ENCODE data around the gene SLC38A3. TPM values are rescaled to one million over a fixed set of nuclear protein-coding genes. Genes with fewer than 3 reads are reported as not detected.
A peak's percentile ranks its signal among the peaks of the same experiment; 100 is the strongest.

The SLC38A3 gene
- total and polyA plus RNA-seq, 2 donors (not counting 1 experiment from before 2014, with no cell fraction given) = not detected

GRCh38 chr3:50235716-50236483 lies 30.8 kb downstream of the SLC38A3 start, which contains the start of gene GNAI2:
Gene GNAI2, plus strand, starts transcription at chr3:50236204. Its CDS starts 132 bp downstream, at chr3:50236336.
- CTCF ChIA-PET = interaction anchor here (0.6 to 27.3 kb wide), 8 partner anchors 2 to 433 kb away, joined by 3 to 596 read pairs (median 4); partner anchors contain the start of genes GNAI2, HYAL3, INKA1 and NAA80
- POLR2A ChIA-PET = interaction anchor here (0.5 to 1.7 kb wide), 9 partner anchors 8 to 1822 kb away, joined by 3 to 11 read pairs (median 4); partner anchors contain the start of genes HYAL3 and NAA80
- peak within 1 kb of the TSS; percentile 97 for H3K4me3 Mint-ChIP-seq
- H3K4me1 Mint-ChIP-seq = peaks cover 54% of the 10 kb centered on the region
- H4K20me1 ChIP-seq (ENCODE audit: control insufficient read depth, insufficient read depth, low read length, poor library complexity, severe bottlenecking) = peaks cover 45% of the 10 kb centered on the region
- H3K36me3 ChIP-seq (replicated peaks in 1 of 2; ENCODE audit: control extremely low read depth in 1 of 2, control insufficient read depth in 1 of 2, extremely low read depth in 1 of 2, insufficient read depth in 2 of 2, low read length in 1 of 2) = peaks cover 0 to 23% of the 10 kb centered on the region in 2 experiments
- peaks cover 92% of the 10 kb centered on the region for H3K79me2 ChIP-seq (ENCODE audit: control insufficient read depth, insufficient read depth, low read length)
- peak within 1 kb of the TSS; percentile 97 for H3K27ac Mint-ChIP-seq
- H2AFZ ChIP-seq (ENCODE audit: insufficient read depth, low read depth, low read length, poor library complexity, severe bottlenecking) = peak within 1 kb of the TSS; percentile 71
- TF ChIP-seq, protein P1, sequence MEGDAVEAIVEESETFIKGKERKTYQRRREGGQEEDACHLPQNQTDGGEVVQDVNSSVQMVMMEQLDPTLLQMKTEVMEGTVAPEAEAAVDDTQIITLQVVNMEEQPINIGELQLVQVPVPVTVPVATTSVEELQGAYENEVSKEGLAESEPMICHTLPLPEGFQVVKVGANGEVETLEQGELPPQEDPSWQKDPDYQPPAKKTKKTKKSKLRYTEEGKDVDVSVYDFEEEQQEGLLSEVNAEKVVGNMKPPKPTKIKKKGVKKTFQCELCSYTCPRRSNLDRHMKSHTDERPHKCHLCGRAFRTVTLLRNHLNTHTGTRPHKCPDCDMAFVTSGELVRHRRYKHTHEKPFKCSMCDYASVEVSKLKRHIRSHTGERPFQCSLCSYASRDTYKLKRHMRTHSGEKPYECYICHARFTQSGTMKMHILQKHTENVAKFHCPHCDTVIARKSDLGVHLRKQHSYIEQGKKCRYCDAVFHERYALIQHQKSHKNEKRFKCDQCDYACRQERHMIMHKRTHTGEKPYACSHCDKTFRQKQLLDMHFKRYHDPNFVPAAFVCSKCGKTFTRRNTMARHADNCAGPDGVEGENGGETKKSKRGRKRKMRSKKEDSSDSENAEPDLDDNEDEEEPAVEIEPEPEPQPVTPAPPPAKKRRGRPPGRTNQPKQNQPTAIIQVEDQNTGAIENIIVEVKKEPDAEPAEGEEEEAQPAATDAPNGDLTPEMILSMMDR (IDR thresholded peaks at IDR 0.05) = no peak
- TF ChIP-seq EZH2 (IDR thresholded peaks at IDR 0.05; ENCODE audit: borderline replicate concordance, insufficient read depth, low read depth, low read length, poor library complexity, severe bottlenecking) = no peak
- peak within 1 kb of the TSS; percentile 70 to 100 (median 95) for H3K4me3 ChIP-seq (ENCODE audit: control extremely low read depth in 1 of 5, extremely low read depth in 1 of 5, insufficient read depth in 1 of 5, low read depth in 2 of 5, low read length in 4 of 5)
- ATAC-seq (ENCODE audit: low read depth) (peak; percentile 88), DNase-seq (peak; percentile 99)
- peak within 1 kb of the TSS; percentile 97 for H3K4me2 ChIP-seq (replicated peaks; ENCODE audit: low read depth, low read length, poor library complexity, severe bottlenecking)
- H3K27me3 Mint-ChIP-seq = no peaks in the 10 kb centered on the region
- H3K27me3 ChIP-seq (replicated peaks in 1 of 4; ENCODE audit: control extremely low read depth in 1 of 4, control insufficient read depth in 3 of 4, insufficient read depth in 4 of 4, low read length in 3 of 4) = no peaks in the 10 kb centered on the region
- intact Hi-C loops (cut with micrococcal nuclease) = loop anchor here (1.0 to 10.0 kb wide), 9 partner anchors 9 to 1519 kb away; partner anchors contain the start of genes APEH, HYAL2, HYAL3 and IFRD2
- WGBS (ENCODE audit: insufficient coverage) = under 1% methylated on average over 74 of the region's 75 CpGs
- H3K9me3 Mint-ChIP-seq (ENCODE audit: insufficient read depth) = no peaks in the 10 kb centered on the region
- H3K27ac ChIP-seq (ENCODE audit: low read length in 2 of 2) = peak within 1 kb of the TSS; percentile 65 to 91
- peaks cover 39 to 46% of the 10 kb centered on the region in 2 donors for H3K4me1 ChIP-seq (ENCODE audit: control insufficient read depth in 2 of 2, insufficient read depth in 2 of 2, low read length in 2 of 2)
- peak within 1 kb of the TSS; percentile 78 for H3K9ac ChIP-seq (ENCODE audit: low read length)
- no peaks in the 10 kb centered on the region for H3K9me3 ChIP-seq (ENCODE audit: control extremely low read depth in 1 of 3, control insufficient read depth in 2 of 3, insufficient read depth in 1 of 3, low read length in 2 of 3)

All from B cell (primary cell).